GM03348 (cell line): ENCODE data around the gene ATP6V1G1.

Experiments used
- DNase-seq: peaks from one replicate; pipeline ENCODE4 v3.0.0; 2012; ENCODE audit warnings: low spot score

ATP6V1G1 gene

GRCh38 chr9:114612272-114612923 is 24.8 kb downstream of the ATP6V1G1 start:
- no peak for DNase-seq

- DNase-seq, result no peak
Observed at GRCh38 chr9:114613087-114613486, 25.5 kb downstream of the ATP6V1G1 start.

GRCh38 chr9:114613919-114614318 is 26.4 kb downstream of the ATP6V1G1 start:
- no peak for DNase-seq

GRCh38 chr9:114614373-114614772 is 26.8 kb downstream of the ATP6V1G1 start:
- no peak for DNase-seq

- DNase-seq, result no peak
Observed at GRCh38 chr9:114616684-114617520, 29.3 kb downstream of the ATP6V1G1 start.

GRCh38 chr9:114619191-114619761 is 31.7 kb downstream of the ATP6V1G1 start:
- DNase-seq, result no peak

- DNase-seq, result no peak
Observed at GRCh38 chr9:114621561-114621960, 34.0 kb downstream of the ATP6V1G1 start.

- peak; percentile 82 for DNase-seq
Observed at GRCh38 chr9:114621975-114622609, 34.5 kb downstream of the ATP6V1G1 start.

- DNase-seq, result no peak
Observed at GRCh38 chr9:114624677-114625076, 37.1 kb downstream of the ATP6V1G1 start.

- no peak for DNase-seq
Observed at GRCh38 chr9:114626415-114627020, 38.9 kb downstream of the ATP6V1G1 start.

GRCh38 chr9:114627553-114627952 is 40.0 kb downstream of the ATP6V1G1 start:
- DNase-seq, result no peak

GRCh38 chr9:114629563-114630090 is 42.1 kb downstream of the ATP6V1G1 start:
- DNase-seq, result no peak

- DNase-seq, result no peak
Observed at GRCh38 chr9:114631166-114631565, 43.6 kb downstream of the ATP6V1G1 start.

- DNase-seq, result no peak
Observed at GRCh38 chr9:114633438-114634089, 46.0 kb downstream of the ATP6V1G1 start.

- no peak for DNase-seq
Observed at GRCh38 chr9:114634387-114634786, 46.8 kb downstream of the ATP6V1G1 start.

GRCh38 chr9:114638404-114638803 is 50.8 kb downstream of the ATP6V1G1 start:
- no peak for DNase-seq

GRCh38 chr9:114641967-114642366 is 54.4 kb downstream of the ATP6V1G1 start:
- DNase-seq, result no peak

- no peak for DNase-seq
Observed at GRCh38 chr9:114643001-114643400, 55.4 kb downstream of the ATP6V1G1 start.

- DNase-seq, result no peak
Observed at GRCh38 chr9:114643896-114644295, 56.3 kb downstream of the ATP6V1G1 start.
